ENCODE data around the gene TAF4B. TPM values are rescaled to one million over a fixed set of nuclear protein-coding genes. Genes with fewer than 3 reads are reported as not detected.
"Not testable (repeated sequence)": the region's sequence is repeated elsewhere in the genome, so short reads cannot be mapped to it uniquely, and the experiment has no call there.

Gene TAF4B
- total RNA-seq, 1 donor from 2014 or later, result 3.2 TPM

GRCh38 chr18:26192233-26192632, 34.0 kb upstream of the TAF4B start:
- Histone ChIP-seq H4K20me1 (ENCODE audit: insufficient read depth, low read length) (no peaks in the 10 kb centered on the region), H3K27ac (ENCODE audit: low read depth, low read length) (no peak overlapping the region), H3K36me3 (ENCODE audit: insufficient read depth, low read length) (no peaks in the 10 kb centered on the region), H3K9me3 (ENCODE audit: insufficient read depth, low read depth, low read length) (no peaks in the 10 kb centered on the region), H3K4me1 (ENCODE audit: insufficient read depth, low read length) (no peaks in the 10 kb centered on the region), H3K4me2 (ENCODE audit: low read length) (no peak overlapping the region), H3K79me2 (ENCODE audit: insufficient read depth, low read length) (no peaks in the 10 kb centered on the region), H2AFZ (ENCODE audit: low read depth, low read length) (no peak overlapping the region), H3K4me3 (ENCODE audit: insufficient read depth, low read depth, low read length) (no peak overlapping the region), H3K27me3 (ENCODE audit: insufficient read depth, low read length) (no peaks in the 10 kb centered on the region), H3K9ac (ENCODE audit: low read length) (no peak overlapping the region)
- Mint-ChIP-seq H3K9me3 (ENCODE audit: unreplicated experiment) (no peaks in the 10 kb centered on the region), H3K27ac (ENCODE audit: unreplicated experiment) (no peak overlapping the region), H3K36me3 (ENCODE audit: low read depth, unreplicated experiment) (no peaks in the 10 kb centered on the region), H3K4me1 (ENCODE audit: low read depth, unreplicated experiment) (no peaks in the 10 kb centered on the region), H3K27me3 (ENCODE audit: low read depth, unreplicated experiment) (no peaks in the 10 kb centered on the region), H3K4me3 (ENCODE audit: unreplicated experiment) (no peak overlapping the region)
- no peak for DNase-seq (ENCODE audit: low read depth)
- TF ChIP-seq EZH2 (IDR thresholded peaks at IDR 0.05; ENCODE audit: insufficient read depth, low read length) (no peak), CTCF (IDR thresholded peaks at IDR 0.05; ENCODE audit: insufficient read depth, low read depth, low read length) (no peak)
- FAIRE-seq, result no peak

GRCh38 chr18:26196605-26197004, 29.6 kb upstream of the TAF4B start:
- no peak overlapping the region for H2AFZ ChIP-seq (ENCODE audit: low read depth, low read length)
- no peaks in the 10 kb centered on the region for H3K4me1 Mint-ChIP-seq (ENCODE audit: low read depth, unreplicated experiment)
- H3K4me2 ChIP-seq (ENCODE audit: low read length), result no peak overlapping the region
- no peak overlapping the region for H3K27ac ChIP-seq (ENCODE audit: low read depth, low read length)
- FAIRE-seq (no peak), DNase-seq (ENCODE audit: low read depth) (no peak)
- no peak overlapping the region for H3K4me3 Mint-ChIP-seq (ENCODE audit: unreplicated experiment)
- no peaks in the 10 kb centered on the region for H4K20me1 ChIP-seq (ENCODE audit: insufficient read depth, low read length)
- H3K27ac Mint-ChIP-seq (ENCODE audit: unreplicated experiment), result no peak overlapping the region
- TF ChIP-seq EZH2 (IDR thresholded peaks at IDR 0.05; ENCODE audit: insufficient read depth, low read length) (no peak), CTCF (IDR thresholded peaks at IDR 0.05; ENCODE audit: insufficient read depth, low read depth, low read length) (no peak)
- H3K9ac ChIP-seq (ENCODE audit: low read length), result no peak overlapping the region
- H3K36me3 ChIP-seq (ENCODE audit: insufficient read depth, low read length), result no peaks in the 10 kb centered on the region
- H3K4me1 ChIP-seq (ENCODE audit: insufficient read depth, low read length), result no peaks in the 10 kb centered on the region
- H3K9me3 ChIP-seq (ENCODE audit: insufficient read depth, low read depth, low read length), result no peaks in the 10 kb centered on the region
- H3K27me3 ChIP-seq (ENCODE audit: insufficient read depth, low read length), result no peaks in the 10 kb centered on the region
- no peaks in the 10 kb centered on the region for H3K27me3 Mint-ChIP-seq (ENCODE audit: low read depth, unreplicated experiment)
- H3K79me2 ChIP-seq (ENCODE audit: insufficient read depth, low read length), result no peaks in the 10 kb centered on the region
- H3K4me3 ChIP-seq (ENCODE audit: insufficient read depth, low read depth, low read length), result no peak overlapping the region
- no peaks in the 10 kb centered on the region for H3K36me3 Mint-ChIP-seq (ENCODE audit: low read depth, unreplicated experiment)
- H3K9me3 Mint-ChIP-seq (ENCODE audit: unreplicated experiment), result no peaks in the 10 kb centered on the region

DNA sequence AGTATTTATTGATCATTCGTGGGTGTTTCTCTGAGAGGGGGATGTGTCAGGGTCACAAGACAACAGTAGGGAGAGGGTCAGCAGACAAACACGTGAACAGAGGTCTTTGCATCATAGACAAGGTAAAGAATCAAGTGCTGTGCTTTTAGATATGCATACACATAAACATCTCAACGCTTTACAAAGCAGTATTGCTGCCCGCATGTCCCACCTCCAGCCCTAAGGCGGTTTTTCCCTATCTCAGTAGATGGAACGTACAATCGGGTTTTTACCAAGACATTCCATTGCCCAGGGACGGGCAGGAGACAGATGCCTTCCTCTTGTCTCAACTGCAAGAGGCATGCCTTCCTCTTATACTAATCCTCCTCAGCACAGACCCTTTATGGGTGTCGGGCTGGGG, 24.2 kb upstream of the TAF4B start:
- H3K79me2 ChIP-seq (ENCODE audit: insufficient read depth, low read length); H3K9me3 ChIP-seq (ENCODE audit: insufficient read depth, low read depth, low read length); H3K36me3 Mint-ChIP-seq (ENCODE audit: low read depth, unreplicated experiment); H3K4me3 Mint-ChIP-seq (ENCODE audit: unreplicated experiment); H3K27ac ChIP-seq (ENCODE audit: low read depth, low read length); H3K27ac Mint-ChIP-seq (ENCODE audit: unreplicated experiment); H3K9ac ChIP-seq (ENCODE audit: low read length); DNase-seq (ENCODE audit: low read depth); H3K4me1 ChIP-seq (ENCODE audit: insufficient read depth, low read length); H4K20me1 ChIP-seq (ENCODE audit: insufficient read depth, low read length); H3K4me2 ChIP-seq (ENCODE audit: low read length); H3K4me1 Mint-ChIP-seq (ENCODE audit: low read depth, unreplicated experiment); H3K36me3 ChIP-seq (ENCODE audit: insufficient read depth, low read length); H3K27me3 Mint-ChIP-seq (ENCODE audit: low read depth, unreplicated experiment); H3K9me3 Mint-ChIP-seq (ENCODE audit: unreplicated experiment); H3K4me3 ChIP-seq (ENCODE audit: insufficient read depth, low read depth, low read length); H2AFZ ChIP-seq (ENCODE audit: low read depth, low read length); H3K27me3 ChIP-seq (ENCODE audit: insufficient read depth, low read length); FAIRE-seq: not testable (repeated sequence)
